Posterior vena cava (tissue), 2 donors: Measurements from ENCODE around the gene B3GALT5. TPM values are rescaled to one million over a fixed set of nuclear protein-coding genes. Genes with fewer than 3 reads are reported as not detected.

Source experiments
- DNase-seq: peaks from one replicate; pipeline ENCODE4 v3.0.0-alpha.2; 2020; ENCODE audit warnings: low spot score
- intact Hi-C, 2 donors: fragments of 100-400 bp; cut with DNase I; formaldehyde crosslinking; loops; one replicate each; pipeline versions ENCODE4 v1.14.1 to v1.14.2; 2022 to 2023
- total RNA-seq, 2 donors: library from RNA; stranded (reverse); fragmentation: NEBNext Ultra II Directional; extraction: Animal tissue kit (Norgen Biotek cat#: 25700); gene quantifications; one replicate each; pipeline ENCODE4 v1.2.1, GENCODE V29; 2021
- donor health status: DM: yes; HTN: yes; CAD: no.
- donor health status: DM: yes; HTN: yes; CAD: no.

Gene B3GALT5
- total RNA-seq, 2 donors from 2014 or later, result 0.19 to 1.1 TPM

DNA sequence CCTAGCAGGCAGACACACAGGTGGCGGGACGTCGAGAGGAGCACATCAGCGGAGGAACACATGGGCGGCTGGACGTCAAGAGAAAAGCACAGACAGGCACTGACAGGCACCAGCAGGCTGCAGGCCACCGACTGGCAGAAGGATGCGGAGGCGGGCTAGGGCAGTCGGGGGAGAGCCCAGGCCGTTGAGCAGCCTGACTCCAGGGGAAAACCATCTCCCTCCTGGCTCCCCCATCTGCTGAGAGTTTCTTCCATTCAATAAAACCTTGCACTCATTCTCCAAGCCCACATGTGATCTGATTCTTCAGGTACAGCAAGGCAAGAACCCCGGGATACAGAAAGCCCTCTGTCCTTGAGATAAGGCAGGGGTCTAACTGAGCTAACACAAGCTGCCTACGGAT, 25.5 kb downstream of the B3GALT5 start:
- no peak for DNase-seq
- intact Hi-C loops, result no loop called here

GRCh38 chr21:39640754-39641153, 28.0 kb downstream of the B3GALT5 start:
- no peak for DNase-seq
- intact Hi-C loops, result no loop called here

- intact Hi-C loops, result no loop called here
- no peak for DNase-seq
Measured at GRCh38 chr21:39641827-39642450, 29.2 kb downstream of the B3GALT5 start.

DNA sequence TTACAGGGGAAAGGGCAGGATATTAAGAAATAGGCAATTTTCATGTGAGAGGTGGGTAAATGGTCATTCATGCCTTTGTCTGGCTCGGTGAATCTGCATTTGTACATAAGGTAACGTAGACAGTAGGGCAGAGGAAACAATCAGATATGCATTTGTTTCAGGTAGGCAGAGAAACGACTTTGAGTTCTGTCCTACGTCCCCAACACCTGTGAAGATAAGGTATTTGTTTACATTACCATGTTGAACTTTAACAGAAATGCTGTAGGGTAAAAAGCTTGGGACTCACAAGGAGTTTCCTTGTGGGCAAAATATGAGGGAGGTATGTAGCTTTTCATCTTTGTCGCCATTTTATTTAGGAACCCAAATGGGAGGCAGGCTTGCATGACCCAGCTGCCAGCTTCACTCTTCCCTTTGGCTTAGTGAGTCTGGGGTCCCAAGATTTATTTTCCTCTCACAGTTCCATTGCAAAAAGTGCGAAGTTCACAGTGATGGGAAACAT, 31.4 kb downstream of the B3GALT5 start:
- intact Hi-C loops, result no loop called here
- no peak for DNase-seq

DNA sequence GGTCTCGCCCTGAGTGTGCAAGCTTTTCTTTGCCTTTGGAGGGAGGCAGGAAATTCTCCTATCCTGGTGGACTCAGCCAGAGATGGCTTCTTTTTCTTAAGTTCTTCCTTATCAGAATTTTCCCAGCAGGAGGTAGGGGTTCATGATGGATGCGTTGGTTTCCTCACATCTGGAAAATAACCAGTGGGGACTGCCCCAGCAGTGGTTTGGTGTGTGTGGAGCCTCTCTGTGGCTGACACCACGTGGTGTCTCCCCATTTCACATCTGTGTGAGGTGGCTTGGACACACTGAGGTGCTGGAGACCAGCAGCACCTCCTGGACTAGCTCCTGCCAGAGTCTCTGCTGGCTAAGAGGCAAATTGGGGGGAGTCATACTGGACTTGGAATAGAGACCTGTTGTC, 32.6 kb downstream of the B3GALT5 start:
- intact Hi-C loops, result no loop called here
- DNase-seq, result no peak

GRCh38 chr21:39647476-39647875, 34.7 kb downstream of the B3GALT5 start:
- intact Hi-C loops, result no loop called here
- no peak for DNase-seq

DNA sequence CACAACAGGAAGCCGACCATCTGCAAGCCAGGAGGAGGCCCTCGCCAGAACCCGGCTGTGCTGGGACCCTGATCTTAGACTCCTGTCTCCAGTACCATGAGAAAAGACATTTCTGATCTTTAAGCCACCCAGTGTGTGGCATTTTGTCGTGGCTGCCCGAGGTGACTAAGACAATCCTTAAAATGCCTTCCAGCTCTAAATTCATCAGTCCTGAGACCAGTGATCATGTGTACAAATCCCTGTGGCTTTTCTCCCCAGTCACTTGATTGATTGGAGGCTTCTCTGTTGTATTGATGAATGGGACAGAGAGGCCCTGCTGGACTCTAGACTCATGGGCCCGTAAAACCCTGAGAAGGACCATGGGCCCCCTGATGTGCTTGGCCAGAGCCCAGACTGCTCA, 36.1 kb downstream of the B3GALT5 start:
- DNase-seq, result no peak
- intact Hi-C loops, result no loop called here

DNA sequence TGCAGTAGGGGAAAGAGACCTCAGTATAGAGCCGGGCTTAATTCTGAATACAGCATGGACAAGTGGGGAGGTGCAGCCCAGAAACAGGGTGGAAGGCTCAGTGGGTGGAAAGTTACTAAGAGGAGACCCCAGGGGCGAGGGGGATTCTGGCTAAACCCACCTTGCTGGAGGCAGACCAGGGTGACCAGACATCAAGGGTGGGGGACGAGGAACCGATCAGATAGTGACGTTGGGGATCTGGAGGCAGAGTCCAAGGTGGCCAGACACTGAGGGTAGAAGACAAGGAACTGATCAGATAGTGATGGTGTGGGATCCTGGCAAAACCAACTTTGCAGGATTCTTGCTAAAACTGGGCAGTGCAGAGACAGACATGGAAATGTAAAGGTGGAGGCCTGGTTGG, 36.8 kb downstream of the B3GALT5 start:
- intact Hi-C loops, result no loop called here
- no peak for DNase-seq

DNA sequence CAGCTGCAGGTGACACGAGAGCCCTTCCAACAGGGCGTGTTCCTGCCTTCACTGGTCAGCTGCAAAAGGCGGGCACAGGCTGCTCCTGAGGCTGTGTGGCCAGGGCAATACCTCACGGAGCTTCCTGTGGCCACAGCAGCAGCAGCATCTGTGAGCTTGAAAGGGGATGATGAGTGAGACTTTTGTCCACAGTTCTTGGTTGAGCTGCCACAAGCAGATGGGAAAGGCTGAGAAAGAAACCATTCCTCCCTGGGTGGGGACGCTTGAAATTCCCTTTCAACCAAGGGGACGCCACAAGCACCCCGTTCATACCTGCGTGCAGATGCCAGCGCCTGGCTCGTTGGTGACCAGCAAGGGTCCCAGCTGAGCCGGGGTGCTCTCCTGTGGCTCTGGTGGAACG, 37.6 kb downstream of the B3GALT5 start:
- intact Hi-C loops, result no loop called here
- DNase-seq, result no peak

DNA sequence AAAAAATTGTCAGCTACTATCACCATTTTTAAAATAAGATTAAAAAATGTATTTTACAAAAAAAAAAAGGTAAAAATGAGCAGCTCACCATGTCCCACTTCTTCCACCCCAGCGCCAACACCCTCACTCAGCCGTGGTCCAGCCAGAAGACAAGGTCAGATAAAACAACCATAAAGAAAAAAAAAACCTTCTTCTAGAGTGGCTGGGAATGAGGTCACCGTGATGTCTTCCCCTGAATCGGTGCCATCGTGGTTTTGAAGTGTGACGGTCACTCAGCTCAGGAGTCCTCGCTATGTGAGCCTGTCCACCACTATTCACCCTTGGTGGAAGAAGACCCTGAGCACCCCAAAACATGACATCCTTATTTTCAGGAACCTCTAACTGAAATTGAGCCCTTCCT, 38.1 kb downstream of the B3GALT5 start:
- DNase-seq, result no peak
- intact Hi-C loops, result no loop called here

DNA sequence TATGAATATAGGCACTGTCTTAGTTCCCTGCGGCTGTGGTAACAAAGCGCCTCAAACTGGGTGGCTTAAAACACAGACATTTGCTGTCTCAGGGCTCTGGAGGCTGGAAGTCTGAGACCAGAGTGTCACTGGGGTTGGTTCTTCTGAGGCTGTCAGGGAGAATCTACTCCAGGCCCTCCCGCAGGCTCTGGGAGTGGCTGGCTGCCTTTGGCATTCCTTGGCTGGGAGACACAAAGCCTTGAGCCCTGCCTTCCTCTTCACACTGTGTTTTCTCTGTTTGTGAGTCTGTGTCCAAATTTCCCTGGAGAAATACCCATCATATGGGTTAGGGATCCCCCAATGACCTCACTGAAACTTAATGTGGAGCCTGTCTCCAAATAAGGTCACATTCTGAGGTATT, 38.5 kb downstream of the B3GALT5 start:
- intact Hi-C loops, result no loop called here
- no peak for DNase-seq

- intact Hi-C loops, result no loop called here
- no peak for DNase-seq
Measured at GRCh38 chr21:39654951-39655350, 42.2 kb downstream of the B3GALT5 start.

GRCh38 chr21:39655589-39655988, 42.8 kb downstream of the B3GALT5 start:
- no peak for DNase-seq
- intact Hi-C loops, result no loop called here

DNA sequence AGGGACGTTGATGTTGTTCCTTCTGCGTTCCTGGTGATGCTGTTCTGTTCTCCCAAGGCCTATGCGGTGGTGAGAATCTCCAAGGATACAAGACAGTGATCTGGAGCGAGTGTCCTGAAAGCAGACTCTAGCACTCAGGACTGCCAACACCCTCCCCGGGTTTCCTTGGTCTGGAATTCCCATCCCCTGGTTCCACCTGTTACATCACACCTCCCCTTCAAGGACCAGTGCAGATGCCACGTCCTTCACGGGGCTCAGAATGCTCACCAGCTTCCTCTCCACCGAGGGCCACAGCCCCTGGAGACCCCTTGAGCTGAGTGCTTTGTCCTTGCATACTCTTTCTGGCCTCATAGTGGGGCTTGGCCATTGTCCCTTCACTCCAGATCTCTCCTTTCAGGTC, 43.5 kb downstream of the B3GALT5 start:
- intact Hi-C loops, result no loop called here
- DNase-seq, result no peak

- intact Hi-C loops, result no loop called here
- DNase-seq, result no peak
Measured at GRCh38 chr21:39657091-39657689, 44.5 kb downstream of the B3GALT5 start.

DNA sequence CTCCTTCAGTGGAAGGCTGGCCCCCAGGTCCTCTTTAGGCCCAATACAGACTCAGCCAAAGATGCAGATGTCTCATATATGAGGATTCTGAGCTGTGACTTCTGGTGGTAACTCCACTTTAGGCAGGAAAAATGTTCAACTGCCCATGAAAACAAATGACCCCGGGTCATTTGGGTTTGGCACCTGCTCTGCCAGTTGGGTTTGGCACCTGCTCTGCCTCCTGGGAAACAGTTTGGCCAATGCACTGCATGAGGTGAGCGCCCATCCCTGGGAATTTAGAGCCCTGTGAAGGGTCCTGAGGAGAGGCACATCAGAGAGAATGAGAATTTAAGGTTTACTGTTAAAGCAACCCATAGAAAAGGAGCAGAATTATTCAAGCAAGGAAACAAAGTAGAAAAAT, 45.3 kb downstream of the B3GALT5 start:
- intact Hi-C loops, result no loop called here
- DNase-seq, result no peak

DNA sequence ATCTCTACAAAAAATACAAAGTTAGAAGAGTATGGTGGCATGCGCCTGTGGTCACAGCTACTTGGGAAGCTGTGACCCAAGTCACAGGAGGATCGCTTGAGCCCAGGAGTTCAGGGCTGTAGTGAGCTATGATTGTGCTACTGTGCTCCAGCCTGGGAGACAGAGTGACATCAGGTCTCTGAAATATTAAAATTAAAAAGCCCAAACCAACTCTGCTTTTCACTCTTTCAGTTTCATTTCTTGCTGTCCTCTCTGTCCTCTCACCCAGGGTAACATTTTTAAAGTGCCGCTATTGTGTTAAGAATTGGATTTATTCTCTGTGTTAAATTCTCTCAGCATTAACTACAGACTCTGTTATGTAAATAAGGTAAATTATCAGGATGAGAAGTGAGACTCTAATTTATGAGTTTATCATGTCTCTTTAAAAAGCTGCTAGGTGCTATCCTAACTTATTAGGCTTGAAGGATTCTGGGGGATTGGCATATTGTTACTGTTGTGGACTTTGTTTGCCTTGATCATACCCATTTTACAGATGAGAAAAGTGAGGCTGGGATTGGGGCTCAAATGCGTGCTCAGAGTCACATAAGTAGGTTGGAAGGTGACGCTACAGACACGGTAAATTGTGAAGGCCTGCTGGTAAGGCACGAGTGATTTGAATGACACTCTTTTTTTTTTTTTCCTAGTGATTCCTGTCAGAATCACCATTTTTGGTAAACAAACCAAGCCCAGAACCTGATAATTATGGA, 46.5 kb downstream of the B3GALT5 start:
- intact Hi-C loops, result no loop called here
- no peak for DNase-seq

DNA sequence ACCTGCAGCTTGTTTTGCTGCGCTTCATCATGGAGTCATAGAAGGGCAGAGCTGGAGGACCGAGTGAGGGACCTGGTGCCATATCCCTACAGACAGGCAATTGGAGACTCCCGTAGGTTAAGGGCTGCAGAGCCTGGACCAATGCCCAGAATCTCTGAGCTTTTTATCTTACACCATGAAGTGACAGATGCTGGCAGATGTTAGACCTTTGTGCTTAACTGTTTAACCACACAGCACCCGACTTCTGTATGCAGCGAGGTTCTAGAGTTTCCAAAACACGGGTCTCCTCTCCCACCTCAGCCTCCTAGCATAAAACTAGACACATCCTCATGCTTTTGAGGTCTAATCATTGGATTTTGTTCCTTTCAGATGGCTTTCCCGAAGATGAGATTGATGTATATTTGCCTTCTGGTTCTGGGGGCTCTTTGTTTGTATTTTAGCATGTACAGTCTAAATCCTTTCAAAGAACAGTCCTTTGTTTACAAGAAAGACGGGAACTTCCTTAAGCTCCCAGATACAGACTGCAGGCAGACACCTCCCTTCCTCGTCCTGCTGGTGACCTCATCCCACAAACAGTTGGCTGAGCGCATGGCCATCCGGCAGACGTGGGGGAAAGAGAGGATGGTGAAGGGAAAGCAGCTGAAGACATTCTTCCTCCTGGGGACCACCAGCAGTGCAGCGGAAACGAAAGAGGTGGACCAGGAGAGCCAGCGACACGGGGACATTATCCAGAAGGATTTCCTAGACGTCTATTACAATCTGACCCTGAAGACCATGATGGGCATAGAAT, 47.6 kb downstream of the B3GALT5 start:
- DNase-seq, result no peak
- intact Hi-C loops, result no loop called here

DNA sequence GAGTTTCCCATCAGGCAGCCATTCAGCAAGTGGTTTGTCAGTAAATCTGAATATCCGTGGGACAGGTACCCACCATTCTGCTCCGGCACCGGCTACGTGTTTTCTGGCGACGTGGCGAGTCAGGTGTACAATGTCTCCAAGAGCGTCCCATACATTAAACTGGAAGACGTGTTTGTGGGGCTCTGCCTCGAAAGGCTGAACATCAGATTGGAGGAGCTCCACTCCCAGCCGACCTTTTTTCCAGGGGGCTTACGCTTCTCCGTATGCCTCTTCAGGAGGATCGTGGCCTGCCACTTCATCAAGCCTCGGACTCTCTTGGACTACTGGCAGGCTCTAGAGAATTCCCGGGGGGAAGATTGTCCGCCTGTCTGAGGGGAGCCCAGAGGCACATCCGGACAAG, 48.4 kb downstream of the B3GALT5 start:
- no peak for DNase-seq
- intact Hi-C loops, result no loop called here

- no peak for DNase-seq
- intact Hi-C loops, result loop anchor here in 1 of 2 donors (2.0 kb wide), 1 partner anchor 37 kb away; no protein-coding TSS in a partner anchor
Measured at GRCh38 chr21:39661740-39662139, 49.0 kb downstream of the B3GALT5 start.
